ENCODE data around the gene DEUP1. TPM values are rescaled to one million over a fixed set of nuclear protein-coding genes. Genes with fewer than 3 reads are reported as not detected.

DEUP1 gene
- total RNA-seq, 5 donors from 2014 or later (not counting 1 experiment from before 2014, with no cell fraction given) = not detected

DNA sequence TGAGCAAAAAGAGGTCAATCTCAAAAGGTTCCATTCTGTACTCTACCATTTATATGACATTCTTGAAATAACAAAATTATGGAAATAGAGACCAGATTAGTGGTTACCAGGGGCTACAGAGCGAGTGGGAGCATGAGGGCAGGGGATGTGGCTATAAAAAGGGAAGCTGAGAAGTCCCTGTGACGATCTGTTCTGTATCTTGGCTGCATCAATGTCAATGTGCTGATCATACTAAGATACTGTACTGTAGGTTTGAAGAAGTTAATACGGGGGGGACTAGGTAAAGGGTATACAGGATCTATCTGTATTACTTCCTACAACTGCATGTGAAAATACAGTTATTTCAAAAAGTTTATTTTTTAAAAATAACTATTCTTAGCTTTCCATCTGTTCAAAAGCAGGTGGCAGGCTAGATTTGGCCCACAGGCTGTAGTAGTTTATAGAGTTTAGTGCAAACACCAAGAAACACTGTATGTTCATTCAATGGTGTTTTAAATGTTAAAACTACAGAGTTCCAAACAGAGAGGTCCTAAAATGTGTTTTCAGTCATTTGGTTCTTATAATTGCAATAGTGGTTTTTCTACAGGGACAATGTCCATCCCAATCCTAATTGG lies 134.5 kb downstream of the DEUP1 start:
- ChIA-PET CTCF (no interaction called here), POLR2A (no interaction called here)
- H3K4me1 Mint-ChIP-seq = no peaks in the 10 kb centered on the region
- Histone ChIP-seq H3K27me3 (replicated peaks in 1 of 2; ENCODE audit: control insufficient read depth in 2 of 2, extremely low read depth in 1 of 2, insufficient read depth in 2 of 2, low read length in 1 of 2) (no peaks in the 10 kb centered on the region), H3K36me3 (ENCODE audit: control insufficient read depth in 2 of 2, extremely low read depth in 1 of 2, insufficient read depth in 1 of 2, low read length in 1 of 2) (no peaks in the 10 kb centered on the region), H3K9me3 (no peaks in the 10 kb centered on the region), H3K4me1 (ENCODE audit: control insufficient read depth in 1 of 2, extremely low read depth in 1 of 2, insufficient read depth in 2 of 2, low read length in 2 of 2) (no peaks in the 10 kb centered on the region), H3K27ac (ENCODE audit: low read length) (no peak overlapping the region), H3K4me3 (ENCODE audit: control insufficient read depth in 1 of 2, extremely low read depth in 1 of 2, low read length in 1 of 2) (no peak overlapping the region)
- peaks cover 0 to 4% (median 0%) of the 10 kb centered on the region in 3 donors for H3K9me3 Mint-ChIP-seq
- no peak for ATAC-seq (replicated peaks in 1 of 4)
- DNase-seq = no peak
- H3K4me3 Mint-ChIP-seq = no peak overlapping the region
- H3K27ac Mint-ChIP-seq = no peak overlapping the region
- peaks cover 0 to 1% of the 10 kb centered on the region in 2 donors for H3K27me3 Mint-ChIP-seq
- no CpG with 5 or more reads among the region's 3 CpGs for WGBS (ENCODE audit: insufficient coverage)
- no peaks in the 10 kb centered on the region for H3K36me3 Mint-ChIP-seq

- no peak overlapping the region for H3K27ac Mint-ChIP-seq
- no peak for ATAC-seq (replicated peaks in 1 of 4)
- H3K27ac ChIP-seq (ENCODE audit: low read length) = no peak overlapping the region
- DNase-seq = no peak
- no peak overlapping the region for H3K4me3 Mint-ChIP-seq
- ChIA-PET POLR2A (interaction anchor here in 1 of 2 donors (0.6 kb wide), 1 partner anchor 172 kb away, joined by 5 read pairs; no protein-coding TSS in a partner anchor), CTCF (no interaction called here)
- H3K4me1 ChIP-seq (ENCODE audit: control insufficient read depth in 1 of 2, extremely low read depth in 1 of 2, insufficient read depth in 2 of 2, low read length in 2 of 2) = no peaks in the 10 kb centered on the region
- H3K9me3 ChIP-seq = no peaks in the 10 kb centered on the region
- no peaks in the 10 kb centered on the region for H3K36me3 Mint-ChIP-seq
- H3K4me1 Mint-ChIP-seq = no peaks in the 10 kb centered on the region
- H3K27me3 Mint-ChIP-seq = peaks cover 0 to 3% of the 10 kb centered on the region in 2 donors
- H3K36me3 ChIP-seq (ENCODE audit: control insufficient read depth in 2 of 2, extremely low read depth in 1 of 2, insufficient read depth in 1 of 2, low read length in 1 of 2) = no peaks in the 10 kb centered on the region
- peaks cover 0 to 3% (median 0%) of the 10 kb centered on the region in 3 donors for H3K9me3 Mint-ChIP-seq
- no peaks in the 10 kb centered on the region for H3K27me3 ChIP-seq (replicated peaks in 1 of 2; ENCODE audit: control insufficient read depth in 2 of 2, extremely low read depth in 1 of 2, insufficient read depth in 2 of 2, low read length in 1 of 2)
- WGBS (ENCODE audit: insufficient coverage) = 100% methylated on average over 1 of the region's 4 CpGs
- H3K4me3 ChIP-seq (ENCODE audit: control insufficient read depth in 1 of 2, extremely low read depth in 1 of 2, low read length in 1 of 2) = no peak overlapping the region
Observed at GRCh38 chr11:93467054-93467453, 136.5 kb downstream of the DEUP1 start.

GRCh38 chr11:93468290-93468689 lies 137.7 kb downstream of the DEUP1 start:
- ChIA-PET CTCF (interaction anchor here in 1 of 2 donors (0.6 kb wide), 1 partner anchor 20 kb away, joined by 3 read pairs; no protein-coding TSS in a partner anchor), POLR2A (interaction anchor here in 1 of 2 donors (0.5 kb wide), 1 partner anchor 110 kb away, joined by 3 read pairs; no protein-coding TSS in a partner anchor)
- Mint-ChIP-seq H3K4me1 (no peaks in the 10 kb centered on the region), H3K36me3 (no peaks in the 10 kb centered on the region), H3K4me3 (no peak overlapping the region), H3K9me3 (no peaks in the 10 kb centered on the region), H3K27me3 (peaks cover 0 to 3% of the 10 kb centered on the region in 2 donors), H3K27ac (no peak overlapping the region)
- H3K27ac ChIP-seq (ENCODE audit: low read length) = no peak overlapping the region
- 100% methylated on average over 1 of the region's 5 CpGs for WGBS (ENCODE audit: insufficient coverage)
- no peak overlapping the region for H3K4me3 ChIP-seq (ENCODE audit: control insufficient read depth in 1 of 2, extremely low read depth in 1 of 2, low read length in 1 of 2)
- no peaks in the 10 kb centered on the region for H3K27me3 ChIP-seq (replicated peaks in 1 of 2; ENCODE audit: control insufficient read depth in 2 of 2, extremely low read depth in 1 of 2, insufficient read depth in 2 of 2, low read length in 1 of 2)
- ATAC-seq (replicated peaks in 1 of 4) (no peak), DNase-seq (no peak)
- H3K9me3 ChIP-seq = no peaks in the 10 kb centered on the region
- no peaks in the 10 kb centered on the region for H3K4me1 ChIP-seq (ENCODE audit: control insufficient read depth in 1 of 2, extremely low read depth in 1 of 2, insufficient read depth in 2 of 2, low read length in 2 of 2)
- H3K36me3 ChIP-seq (ENCODE audit: control insufficient read depth in 2 of 2, extremely low read depth in 1 of 2, insufficient read depth in 1 of 2, low read length in 1 of 2) = no peaks in the 10 kb centered on the region

DNA sequence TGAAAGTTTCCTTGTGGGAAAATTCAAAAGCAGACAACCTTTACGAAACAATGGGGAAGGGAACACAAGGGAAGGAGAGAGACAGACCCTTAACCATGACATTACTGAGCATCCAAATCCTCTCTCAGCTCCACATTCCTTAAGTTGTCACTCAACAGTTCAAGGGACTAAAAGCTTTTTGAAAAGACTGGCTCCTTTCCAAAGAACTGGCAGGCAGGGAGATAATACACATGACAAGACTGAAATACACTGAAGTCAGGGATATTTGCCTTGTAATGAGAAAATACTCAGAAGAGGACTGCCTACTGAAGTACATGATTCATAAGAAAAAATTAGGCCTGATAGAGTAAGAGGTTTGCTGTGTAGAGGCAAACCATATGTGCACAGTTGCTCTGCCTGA lies 143.6 kb downstream of the DEUP1 start:
- CTCF ChIA-PET = no interaction called here
- H3K4me3 ChIP-seq (ENCODE audit: control insufficient read depth in 1 of 2, extremely low read depth in 1 of 2, low read length in 1 of 2) = no peak overlapping the region
- no peak for DNase-seq
- ATAC-seq (replicated peaks in 1 of 4) = no peak
- H3K4me1 ChIP-seq (ENCODE audit: control insufficient read depth in 1 of 2, extremely low read depth in 1 of 2, insufficient read depth in 2 of 2, low read length in 2 of 2) = no peaks in the 10 kb centered on the region
- H3K27ac ChIP-seq (ENCODE audit: low read length) = no peak overlapping the region
- no peaks in the 10 kb centered on the region for H3K9me3 ChIP-seq
- H3K27me3 ChIP-seq (replicated peaks in 1 of 2; ENCODE audit: control insufficient read depth in 2 of 2, extremely low read depth in 1 of 2, insufficient read depth in 2 of 2, low read length in 1 of 2) = no peaks in the 10 kb centered on the region
- no peaks in the 10 kb centered on the region for H3K4me1 Mint-ChIP-seq
- H3K27me3 Mint-ChIP-seq = peaks cover 0 to 3% of the 10 kb centered on the region in 2 donors
- H3K4me3 Mint-ChIP-seq = no peak overlapping the region
- peaks cover 2% of the 10 kb centered on the region for H3K36me3 Mint-ChIP-seq
- H3K9me3 Mint-ChIP-seq = no peaks in the 10 kb centered on the region
- no peak overlapping the region for H3K27ac Mint-ChIP-seq
- WGBS (ENCODE audit: insufficient coverage) = no CpG with 5 or more reads among the region's 1 CpG
- no peaks in the 10 kb centered on the region for H3K36me3 ChIP-seq (ENCODE audit: control insufficient read depth in 2 of 2, extremely low read depth in 1 of 2, insufficient read depth in 1 of 2, low read length in 1 of 2)
- POLR2A ChIA-PET = no interaction called here

DNA sequence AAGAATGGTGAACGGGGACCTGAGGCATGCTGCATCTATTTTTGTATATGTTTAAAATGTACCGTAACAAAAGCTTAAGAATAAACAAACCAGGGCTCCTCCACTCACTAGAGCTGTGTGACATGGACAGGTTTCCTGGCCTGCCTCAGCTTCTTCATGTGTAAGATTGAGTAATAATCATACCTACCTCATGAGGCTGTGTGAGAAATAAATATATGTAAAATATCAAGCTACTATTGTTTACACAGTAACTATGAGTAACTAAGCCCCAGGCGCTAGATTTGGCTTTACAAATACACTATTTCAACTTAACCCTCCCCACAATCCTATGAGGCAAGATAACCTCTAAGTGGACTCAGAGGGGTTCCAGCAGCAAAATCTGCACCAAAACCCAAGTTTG lies 146.3 kb downstream of the DEUP1 start:
- Histone ChIP-seq H3K27ac (ENCODE audit: low read length) (no peak overlapping the region), H3K9me3 (no peaks in the 10 kb centered on the region), H3K4me1 (ENCODE audit: control insufficient read depth in 1 of 2, extremely low read depth in 1 of 2, insufficient read depth in 2 of 2, low read length in 2 of 2) (no peaks in the 10 kb centered on the region), H3K36me3 (ENCODE audit: control insufficient read depth in 2 of 2, extremely low read depth in 1 of 2, insufficient read depth in 1 of 2, low read length in 1 of 2) (no peaks in the 10 kb centered on the region), H3K4me3 (ENCODE audit: control insufficient read depth in 1 of 2, extremely low read depth in 1 of 2, low read length in 1 of 2) (no peak overlapping the region), H3K27me3 (replicated peaks in 1 of 2; ENCODE audit: control insufficient read depth in 2 of 2, extremely low read depth in 1 of 2, insufficient read depth in 2 of 2, low read length in 1 of 2) (no peaks in the 10 kb centered on the region)
- ChIA-PET CTCF (interaction anchor here in 1 of 2 donors (0.6 kb wide), 1 partner anchor 1280 kb away, joined by 4 read pairs; no protein-coding TSS in a partner anchor), POLR2A (no interaction called here)
- Mint-ChIP-seq H3K9me3 (no peaks in the 10 kb centered on the region), H3K4me3 (no peak overlapping the region), H3K4me1 (no peaks in the 10 kb centered on the region), H3K27me3 (peaks cover 0 to 2% of the 10 kb centered on the region in 2 donors), H3K36me3 (peaks cover 2% of the 10 kb centered on the region), H3K27ac (no peak overlapping the region)
- ATAC-seq (replicated peaks in 1 of 4) = no peak
- no peak for DNase-seq
- WGBS (ENCODE audit: insufficient coverage) = 83% methylated on average over 1 of the region's 3 CpGs

- 94% methylated on average over 5 of the region's 11 CpGs for WGBS (ENCODE audit: insufficient coverage)
- no peak for ATAC-seq (replicated peaks in 1 of 4)
- H3K36me3 Mint-ChIP-seq = peaks cover 2% of the 10 kb centered on the region
- H3K27me3 Mint-ChIP-seq = no peaks in the 10 kb centered on the region
- ChIA-PET CTCF (no interaction called here), POLR2A (interaction anchor here in 1 of 2 donors (0.6 kb wide), 1 partner anchor 355 kb away, joined by 5 read pairs; no protein-coding TSS in a partner anchor)
- no peak overlapping the region for H3K27ac Mint-ChIP-seq
- no peaks in the 10 kb centered on the region for H3K4me1 Mint-ChIP-seq
- H3K9me3 Mint-ChIP-seq = no peaks in the 10 kb centered on the region
- H3K4me3 Mint-ChIP-seq = no peak overlapping the region
- no peaks in the 10 kb centered on the region for H3K36me3 ChIP-seq (ENCODE audit: control insufficient read depth in 2 of 2, extremely low read depth in 1 of 2, insufficient read depth in 1 of 2, low read length in 1 of 2)
- no peak overlapping the region for H3K4me3 ChIP-seq (ENCODE audit: control insufficient read depth in 1 of 2, extremely low read depth in 1 of 2, low read length in 1 of 2)
- no peaks in the 10 kb centered on the region for H3K27me3 ChIP-seq (replicated peaks in 1 of 2; ENCODE audit: control insufficient read depth in 2 of 2, extremely low read depth in 1 of 2, insufficient read depth in 2 of 2, low read length in 1 of 2)
- no peaks in the 10 kb centered on the region for H3K4me1 ChIP-seq (ENCODE audit: control insufficient read depth in 1 of 2, extremely low read depth in 1 of 2, insufficient read depth in 2 of 2, low read length in 2 of 2)
- H3K27ac ChIP-seq (ENCODE audit: low read length) = no peak overlapping the region
- H3K9me3 ChIP-seq = no peaks in the 10 kb centered on the region
- no peak for DNase-seq
Observed at GRCh38 chr11:93477684-93478234, 147.2 kb downstream of the DEUP1 start.
